GM18870 (cell line): ENCODE results near the gene ARMC6.
"Not testable (repeated sequence)": the region's sequence is repeated elsewhere in the genome, so short reads cannot be mapped to it uniquely, and the experiment has no call there.

Experiments
- ATAC-seq: cut with Tn5 transposase; IDR thresholded peaks from one replicate; pipeline ENCODE4 v1.9.1; 2021; ENCODE audit warnings: moderate library complexity; ENCODE audit not compliant: unreplicated experiment

Gene ARMC6

DNA sequence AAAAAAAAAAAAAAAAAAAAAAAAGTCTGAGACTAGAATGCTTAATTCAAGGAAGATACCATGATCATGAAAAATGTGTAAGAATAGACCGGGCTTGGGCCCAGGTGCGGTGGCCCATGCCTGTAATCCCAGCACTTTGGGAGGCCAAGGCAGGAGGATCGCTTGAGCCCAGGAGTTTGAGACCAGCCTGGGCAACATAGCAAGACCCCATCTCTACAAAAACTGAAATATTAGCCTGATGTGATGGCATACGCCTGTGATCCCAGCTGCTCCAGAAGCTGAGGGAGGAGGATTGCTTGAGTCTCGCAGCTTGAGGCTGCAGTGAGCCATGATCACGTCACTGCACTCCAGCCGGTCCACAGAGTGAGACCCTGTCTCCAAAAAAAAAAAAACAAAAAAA, 73.5 kb downstream of the ARMC6 start:
- not testable (repeated sequence) for ATAC-seq

DNA sequence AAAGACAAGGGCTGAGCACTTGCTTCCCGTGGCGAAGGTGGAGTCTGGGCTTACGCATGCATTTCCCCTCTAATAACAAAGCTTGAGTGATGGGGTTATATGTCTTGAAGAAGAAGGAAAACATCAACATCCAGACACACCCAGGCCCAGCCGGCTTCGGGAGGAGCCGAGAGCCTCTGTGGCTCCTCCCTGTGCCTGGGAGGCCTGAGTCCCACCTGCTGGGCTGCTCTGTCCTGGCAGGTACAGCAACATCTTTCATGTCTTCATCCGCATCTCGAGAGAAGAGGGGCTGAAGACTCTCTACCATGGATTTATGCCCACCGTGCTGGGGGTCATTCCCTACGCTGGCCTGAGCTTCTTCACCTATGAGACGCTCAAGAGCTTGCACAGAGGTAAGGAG, 74.3 kb downstream of the ARMC6 start:
- ATAC-seq, result no peak
